ENCODE data around the gene TMEM204.

TMEM204 gene

GRCh38 chr16:1561266-1561665, 27.8 kb downstream of the TMEM204 start:
- TF ChIP-seq, protein P1, sequence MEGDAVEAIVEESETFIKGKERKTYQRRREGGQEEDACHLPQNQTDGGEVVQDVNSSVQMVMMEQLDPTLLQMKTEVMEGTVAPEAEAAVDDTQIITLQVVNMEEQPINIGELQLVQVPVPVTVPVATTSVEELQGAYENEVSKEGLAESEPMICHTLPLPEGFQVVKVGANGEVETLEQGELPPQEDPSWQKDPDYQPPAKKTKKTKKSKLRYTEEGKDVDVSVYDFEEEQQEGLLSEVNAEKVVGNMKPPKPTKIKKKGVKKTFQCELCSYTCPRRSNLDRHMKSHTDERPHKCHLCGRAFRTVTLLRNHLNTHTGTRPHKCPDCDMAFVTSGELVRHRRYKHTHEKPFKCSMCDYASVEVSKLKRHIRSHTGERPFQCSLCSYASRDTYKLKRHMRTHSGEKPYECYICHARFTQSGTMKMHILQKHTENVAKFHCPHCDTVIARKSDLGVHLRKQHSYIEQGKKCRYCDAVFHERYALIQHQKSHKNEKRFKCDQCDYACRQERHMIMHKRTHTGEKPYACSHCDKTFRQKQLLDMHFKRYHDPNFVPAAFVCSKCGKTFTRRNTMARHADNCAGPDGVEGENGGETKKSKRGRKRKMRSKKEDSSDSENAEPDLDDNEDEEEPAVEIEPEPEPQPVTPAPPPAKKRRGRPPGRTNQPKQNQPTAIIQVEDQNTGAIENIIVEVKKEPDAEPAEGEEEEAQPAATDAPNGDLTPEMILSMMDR (conservative IDR thresholded peaks at IDR 0.05; ENCODE audit: low read depth): no peak
- no peak for DNase-seq (ENCODE audit: low spot score)
- H3K27ac ChIP-seq: no peak overlapping the region
- ChIA-PET CTCF (interaction anchor here (0.6 to 1.1 kb wide), 2 partner anchors 10 to 198 kb away, joined by 3 read pairs; no protein-coding TSS in a partner anchor), POLR2A (ENCODE audit: low non-redundant PET) (no interaction called here)

GRCh38 chr16:1561836-1562235, 28.4 kb downstream of the TMEM204 start:
- POLR2A ChIA-PET (ENCODE audit: low non-redundant PET): no interaction called here
- CTCF ChIA-PET: interaction anchor here (0.6 to 1.1 kb wide), 2 partner anchors 10 to 199 kb away, joined by 3 read pairs; no protein-coding TSS in a partner anchor
- TF ChIP-seq, protein P1 (conservative IDR thresholded peaks at IDR 0.05; ENCODE audit: low read depth): no peak
- no peak for DNase-seq (ENCODE audit: low spot score)
- H3K27ac ChIP-seq: no peak overlapping the region

- TF ChIP-seq, protein P1 (conservative IDR thresholded peaks at IDR 0.05; ENCODE audit: low read depth): no peak
- POLR2A ChIA-PET (ENCODE audit: low non-redundant PET): no interaction called here
- DNase-seq (ENCODE audit: low spot score): no peak
- H3K27ac ChIP-seq: no peak overlapping the region
- CTCF ChIA-PET: no interaction called here
Measured at GRCh38 chr16:1563786-1564185, 30.3 kb downstream of the TMEM204 start.

- DNase-seq (ENCODE audit: low spot score): no peak
- no peak overlapping the region for H3K27ac ChIP-seq
- ChIA-PET CTCF (no interaction called here), POLR2A (ENCODE audit: low non-redundant PET) (no interaction called here)
- TF ChIP-seq, protein P1 (conservative IDR thresholded peaks at IDR 0.05; ENCODE audit: low read depth): no peak
Measured at GRCh38 chr16:1564325-1564724, 30.9 kb downstream of the TMEM204 start.

- CTCF ChIA-PET: no interaction called here
- POLR2A ChIA-PET (ENCODE audit: low non-redundant PET): no interaction called here
- H3K27ac ChIP-seq: no peak overlapping the region
- DNase-seq (ENCODE audit: low spot score): no peak
- TF ChIP-seq, protein P1 (conservative IDR thresholded peaks at IDR 0.05; ENCODE audit: low read depth): no peak
Measured at GRCh38 chr16:1565083-1565805, 31.8 kb downstream of the TMEM204 start.

DNA sequence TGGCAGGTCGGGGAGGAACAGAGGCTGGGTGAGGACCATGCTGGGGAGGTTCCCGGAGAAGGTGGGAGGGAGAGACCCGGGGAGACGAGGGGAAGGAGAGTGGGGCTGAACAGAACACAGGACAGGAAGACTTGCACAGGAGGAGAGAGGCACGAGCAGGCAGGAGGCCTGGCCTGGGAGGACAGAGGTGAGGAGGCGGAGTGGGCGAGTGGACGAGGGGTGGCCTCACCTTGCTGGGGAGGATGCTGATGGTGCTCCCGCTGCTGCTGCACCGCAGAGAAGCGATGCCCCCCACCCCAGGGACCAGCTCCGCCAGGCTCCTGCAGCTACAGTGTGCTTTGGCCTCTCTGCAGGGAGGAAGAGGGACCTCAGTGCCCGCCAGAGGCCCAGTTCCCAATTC, 34.5 kb downstream of the TMEM204 start:
- CTCF ChIA-PET: no interaction called here
- no peak for DNase-seq (ENCODE audit: low spot score)
- POLR2A ChIA-PET (ENCODE audit: low non-redundant PET): interaction anchor here (0.9 kb wide), 1 partner anchor 24 kb away, joined by 3 read pairs; no protein-coding TSS in a partner anchor
- no peak overlapping the region for H3K27ac ChIP-seq
- TF ChIP-seq, protein P1 (conservative IDR thresholded peaks at IDR 0.05; ENCODE audit: low read depth): no peak

Measured in RWPE1 (cell line).